Gastrocnemius medialis (tissue), 4 donors: ENCODE data around the gene LGALS9C.
A peak's percentile ranks its signal among the peaks of the same experiment; 100 is the strongest.
"Not testable (repeated sequence)": the region's sequence is repeated elsewhere in the genome, so short reads cannot be mapped to it uniquely, and the experiment has no call there.

ENCODE experiments used
- CTCF ChIP-seq, 5 experiments: fragments of 450-650 bp in 3 of 5; fragments of 200-600 bp in 2 of 5; sonication (generic) in 2 of 5; IDR thresholded peaks in 4 of 5; conservative IDR thresholded peaks in 1 of 5; 1 replicate in 4 of 5; 2 replicates in 1 of 5; pipeline ENCODE4 v1.5.1; 2016 to 2019; ENCODE audit warnings: antibody characterized with exemption in 5 of 5, mild to moderate bottlenecking in 3 of 5, moderate library complexity in 3 of 5
- POLR2A ChIP-seq, 2 donors: fragments of 450-650 bp; IDR thresholded peaks; one replicate each; pipeline ENCODE4 v1.6.1; 2017; ENCODE audit warnings: antibody characterized with exemption in 2 of 2, mild to moderate bottlenecking in 2 of 2, moderate library complexity in 2 of 2

GRCh38 chr17:18497044-18497443 lies 20.5 kb downstream of the LGALS9C start:
- not testable (repeated sequence) for TF ChIP-seq POLR2A (IDR thresholded peaks at IDR 0.05)
- TF ChIP-seq CTCF (IDR thresholded peaks at IDR 0.05 in 4 of 5, conservative IDR thresholded peaks at IDR 0.05 in 1 of 5): peak in 1 of 5 experiments; percentile 22
